SJSA1 (cell line): ENCODE measurements around the gene APOL1. TPM values are rescaled to one million over a fixed set of nuclear protein-coding genes. Genes with fewer than 3 reads are reported as not detected.
A peak's percentile ranks its signal among the peaks of the same experiment; 100 is the strongest.
"Not testable (repeated sequence)": the region's sequence is repeated elsewhere in the genome, so short reads cannot be mapped to it uniquely, and the experiment has no call there.

ENCODE experiments used
- DNase-seq, 2 experiments: peaks; one replicate each; pipeline ENCODE4 v3.0.0-alpha.2; 2015 to 2020; ENCODE audit warnings: low spot score in 2 of 2, low read depth in 1 of 2
- H3K27ac ChIP-seq: fragments of 250-450 bp; sonication (Bioruptor Pico); 2 replicates; pipeline ENCODE4 v1.5.1; 2020; ENCODE audit warnings: mild to moderate bottlenecking, moderate library complexity
- H3K27me3 ChIP-seq: fragments of 250-450 bp; sonication (Bioruptor Pico); replicated peaks from 2 replicates; pipeline ENCODE4 v1.5.1; 2020; ENCODE audit warnings: mild to moderate bottlenecking, moderate library complexity
- H3K36me3 ChIP-seq: fragments of 250-450 bp; sonication (Bioruptor Pico); 2 replicates; pipeline ENCODE4 v1.5.1; 2020; ENCODE audit warnings: mild to moderate bottlenecking
- H3K4me1 ChIP-seq: fragments of 250-450 bp; sonication (Bioruptor Pico); replicated peaks from 2 replicates; pipeline ENCODE4 v1.6.1; 2021; ENCODE audit warnings: mild to moderate bottlenecking
- H3K4me3 ChIP-seq: fragments of 250-450 bp; sonication (Bioruptor Pico); 2 replicates; pipeline ENCODE4 v1.5.1; 2020; ENCODE audit warnings: mild to moderate bottlenecking
- H3K9me3 ChIP-seq: fragments of 250-450 bp; sonication (Bioruptor Pico); replicated peaks from 2 replicates; pipeline ENCODE4 v1.5.1; 2020; ENCODE audit warnings: mild to moderate bottlenecking
- total RNA-seq: library from RNA; depleted of rRNA; stranded (reverse); fragments of >200 nt; shearing (Covaris generic); gene quantifications from 2 replicates; pipeline ENCODE4 v1.2.3, GENCODE V29; 2014

The APOL1 gene
- total RNA-seq, 1 experiment from 2014 or later, result 5.8 TPM

- Histone ChIP-seq H3K36me3 (peaks cover 65% of the 10 kb centered on the region), H3K4me1 (peaks cover 19% of the 10 kb centered on the region), H3K4me3 (no peak overlapping the region), H3K27ac (no peak overlapping the region), H3K27me3 (no peaks in the 10 kb centered on the region), H3K9me3 (no peaks in the 10 kb centered on the region)
- DNase-seq, result no peak
Measured at GRCh38 chr22:36280379-36280778, 27.4 kb downstream of the APOL1 start.

DNA sequence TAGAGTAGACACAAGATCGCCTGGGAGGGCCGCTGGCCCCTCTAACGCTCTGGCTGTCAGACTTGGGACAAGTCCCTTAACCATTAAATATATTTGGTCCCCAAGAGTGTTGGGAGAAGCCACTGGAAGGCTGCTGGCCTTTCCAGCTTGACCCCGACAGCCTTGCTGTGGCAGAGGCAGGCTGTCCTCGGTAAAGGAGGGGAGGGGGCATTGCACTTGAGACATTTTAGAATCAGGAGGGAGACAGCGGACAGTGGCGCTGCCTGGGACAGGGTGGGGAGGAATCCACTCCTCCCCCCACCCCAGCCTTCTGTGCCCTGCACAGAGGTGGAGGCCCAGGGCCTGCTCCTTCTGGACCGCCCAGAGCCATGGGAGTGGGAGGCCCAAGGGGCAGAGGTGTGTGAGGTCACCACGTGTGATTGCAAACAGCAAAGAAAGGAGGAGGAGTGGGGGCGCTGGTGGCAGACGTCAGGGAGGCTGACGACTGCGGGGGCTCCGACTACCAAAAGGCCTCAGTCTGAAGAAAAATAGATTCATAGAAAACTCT, 28.9 kb downstream of the APOL1 start:
- no peak overlapping the region for H3K4me3 ChIP-seq
- no peak overlapping the region for H3K27ac ChIP-seq
- H3K36me3 ChIP-seq, result peaks cover 80% of the 10 kb centered on the region

DNA sequence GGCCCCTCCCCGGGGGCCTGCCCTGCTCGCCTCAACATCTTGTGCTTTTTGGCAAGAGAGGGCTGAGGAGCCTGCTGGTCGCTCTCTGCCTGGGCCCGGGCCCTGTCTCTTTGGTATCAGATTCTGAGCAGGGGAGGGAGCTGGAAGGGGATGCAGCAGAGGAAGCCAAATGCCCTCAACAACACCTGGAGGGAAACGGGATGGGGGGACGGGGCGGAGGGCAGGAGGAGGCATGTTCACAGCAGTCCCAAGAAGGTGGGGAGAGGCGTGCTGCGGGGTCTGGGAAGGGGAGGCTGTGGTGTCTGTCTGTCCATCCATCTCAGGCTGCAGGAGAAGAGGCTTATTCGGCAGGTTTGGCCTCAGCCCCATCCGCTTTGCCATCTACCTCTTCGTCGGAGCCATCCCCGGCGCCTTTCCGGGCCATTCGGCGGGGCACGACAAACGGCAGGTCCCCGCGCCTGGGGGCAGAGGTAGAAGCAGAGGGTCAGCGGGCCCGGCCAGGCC, 29.4 kb downstream of the APOL1 start:
- DNase-seq, result no peak
- no peaks in the 10 kb centered on the region for H3K9me3 ChIP-seq
- peaks cover 6% of the 10 kb centered on the region for H3K4me1 ChIP-seq
- peaks cover 85% of the 10 kb centered on the region for H3K36me3 ChIP-seq
- no peak overlapping the region for H3K4me3 ChIP-seq
- no peaks in the 10 kb centered on the region for H3K27me3 ChIP-seq
- no peak overlapping the region for H3K27ac ChIP-seq

More for the DNA sequence above, 28.9 kb downstream of the APOL1 start:
- DNase-seq, result no peak
- Histone ChIP-seq H3K4me1 (peaks cover 12% of the 10 kb centered on the region), H3K27me3 (no peaks in the 10 kb centered on the region), H3K9me3 (no peaks in the 10 kb centered on the region)

GRCh38 chr22:36284171-36284571, 31.2 kb downstream of the APOL1 start:
- H3K27ac ChIP-seq, result no peak overlapping the region
- H3K4me1 ChIP-seq, result no peaks in the 10 kb centered on the region
- no peaks in the 10 kb centered on the region for H3K27me3 ChIP-seq
- H3K4me3 ChIP-seq, result no peak overlapping the region
- no peak for DNase-seq
- peaks cover 100% of the 10 kb centered on the region for H3K36me3 ChIP-seq
- H3K9me3 ChIP-seq, result no peaks in the 10 kb centered on the region

GRCh38 chr22:36285017-36285416, 32.1 kb downstream of the APOL1 start:
- no peak overlapping the region for H3K4me3 ChIP-seq
- no peaks in the 10 kb centered on the region for H3K27me3 ChIP-seq
- no peaks in the 10 kb centered on the region for H3K9me3 ChIP-seq
- no peak overlapping the region for H3K27ac ChIP-seq
- DNase-seq, result no peak
- no peaks in the 10 kb centered on the region for H3K4me1 ChIP-seq
- H3K36me3 ChIP-seq, result peaks cover 100% of the 10 kb centered on the region

GRCh38 chr22:36285545-36285944, 32.6 kb downstream of the APOL1 start:
- Histone ChIP-seq H3K4me1 (no peaks in the 10 kb centered on the region), H3K27me3 (no peaks in the 10 kb centered on the region), H3K4me3 (no peak overlapping the region), H3K9me3 (no peaks in the 10 kb centered on the region), H3K36me3 (peaks cover 95% of the 10 kb centered on the region), H3K27ac (no peak overlapping the region)
- DNase-seq, result no peak

DNA sequence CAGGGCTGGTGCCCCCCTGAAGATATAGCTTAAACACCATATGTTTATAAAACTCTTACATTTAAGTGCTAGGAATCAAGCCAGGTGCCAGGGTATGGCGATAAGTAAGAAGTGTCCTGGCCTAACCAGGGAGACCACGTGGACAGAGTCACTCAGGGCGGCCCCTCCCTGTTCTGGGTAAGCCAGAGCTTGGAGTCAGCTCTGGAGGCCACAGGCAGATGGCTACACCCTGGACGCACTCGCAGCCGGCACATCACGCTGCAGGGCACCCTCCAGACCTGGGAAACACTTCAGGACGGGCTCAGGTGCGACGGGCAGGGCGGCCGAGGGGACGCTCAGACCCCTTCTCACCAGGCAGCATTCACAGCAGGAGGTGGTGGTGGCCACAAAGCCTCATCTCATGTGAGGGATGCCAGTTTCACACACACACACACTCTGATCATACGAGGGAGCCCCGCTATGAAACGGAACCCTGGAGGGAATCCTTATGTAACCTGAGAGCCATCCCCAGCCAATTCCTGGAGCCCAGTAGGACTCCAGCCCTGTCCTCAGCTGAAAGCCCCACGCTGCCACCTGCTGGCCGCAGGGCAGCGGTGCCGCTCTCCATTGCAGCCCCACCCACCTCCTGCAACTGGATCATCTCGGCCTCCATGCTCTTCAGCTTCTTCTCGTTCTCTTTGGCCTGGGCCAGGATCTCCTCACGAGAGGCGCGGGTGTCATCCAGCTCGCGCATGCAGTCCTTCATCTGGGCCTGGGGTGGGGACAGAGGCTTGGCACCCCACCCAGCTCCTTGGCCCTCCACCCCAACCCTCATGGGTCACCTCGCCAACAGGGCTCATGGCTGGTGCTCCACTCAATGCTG, 33.4 kb downstream of the APOL1 start:
- peaks cover 91% of the 10 kb centered on the region for H3K36me3 ChIP-seq
- no peaks in the 10 kb centered on the region for H3K27me3 ChIP-seq
- no peak overlapping the region for H3K4me3 ChIP-seq
- DNase-seq, result peak; percentile 58 to 77
- H3K27ac ChIP-seq, result no peak overlapping the region
- H3K4me1 ChIP-seq, result no peaks in the 10 kb centered on the region
- no peaks in the 10 kb centered on the region for H3K9me3 ChIP-seq

DNA sequence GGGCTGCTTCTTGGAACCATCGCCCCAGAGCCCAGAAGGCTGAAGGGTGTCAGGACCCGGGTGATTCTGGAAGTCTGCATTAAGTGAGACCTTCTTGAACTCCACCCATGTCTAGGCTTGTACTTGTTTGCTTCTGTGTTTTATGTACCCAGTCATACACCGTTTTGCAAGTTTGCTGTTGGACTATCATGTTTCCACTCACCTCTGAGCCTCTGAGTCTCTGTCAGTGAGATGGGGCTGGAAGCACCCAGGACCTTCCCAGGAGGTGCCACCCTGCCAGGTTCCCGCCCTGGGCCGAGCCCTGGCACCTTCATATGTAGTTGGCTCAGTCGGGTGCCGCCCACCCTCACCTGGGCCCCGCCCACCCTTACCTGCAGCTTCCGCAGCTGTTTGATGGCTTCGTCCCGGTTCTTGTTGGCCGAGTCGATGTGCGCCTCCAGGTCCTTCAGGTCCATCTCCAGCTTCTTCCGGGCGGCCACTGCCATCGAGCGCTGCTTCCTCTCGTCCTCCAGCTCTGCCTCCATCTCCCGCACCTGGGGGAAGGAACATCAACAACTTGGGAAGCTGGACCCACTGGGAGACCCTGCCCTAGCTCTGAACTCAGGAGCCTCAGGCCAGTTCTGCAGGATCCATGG, 35.1 kb downstream of the APOL1 start:
- Histone ChIP-seq H3K4me3 (no peak overlapping the region), H3K9me3 (no peaks in the 10 kb centered on the region), H3K27ac (no peak overlapping the region), H3K4me1 (no peaks in the 10 kb centered on the region), H3K36me3 (peaks cover 89% of the 10 kb centered on the region), H3K27me3 (no peaks in the 10 kb centered on the region)
- DNase-seq, result no peak

GRCh38 chr22:36288571-36289405, 35.9 kb downstream of the APOL1 start:
- Histone ChIP-seq H3K4me3 (no peak overlapping the region), H3K27me3 (no peaks in the 10 kb centered on the region), H3K27ac (no peak overlapping the region), H3K36me3 (peaks cover 89% of the 10 kb centered on the region), H3K9me3 (no peaks in the 10 kb centered on the region), H3K4me1 (no peaks in the 10 kb centered on the region)
- DNase-seq, result no peak

DNA sequence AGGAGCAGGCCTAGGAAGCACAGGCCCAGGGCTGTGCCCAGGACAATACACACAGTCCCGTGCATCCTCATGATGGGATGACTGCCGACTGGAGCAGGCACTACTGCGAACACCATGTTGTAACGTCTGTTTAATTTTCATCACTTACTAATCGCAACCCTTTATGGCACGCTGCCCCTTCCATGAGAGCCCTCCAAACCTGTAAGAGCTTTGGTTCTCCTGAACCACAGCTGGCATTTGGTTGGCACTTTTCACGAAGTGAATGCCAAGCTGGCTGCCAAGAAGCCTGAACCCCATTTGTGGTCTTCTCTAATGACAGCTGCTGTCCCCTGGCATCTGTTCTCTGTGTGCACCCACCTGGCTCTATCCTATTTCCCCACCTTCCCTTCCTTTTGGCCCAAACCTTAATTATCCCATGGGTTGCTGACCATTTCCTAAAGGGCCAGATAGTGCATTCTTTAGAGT, 36.5 kb downstream of the APOL1 start:
- DNase-seq, result no peak
- Histone ChIP-seq H3K4me3 (no peak overlapping the region), H3K9me3 (no peaks in the 10 kb centered on the region), H3K36me3 (peaks cover 89% of the 10 kb centered on the region), H3K27me3 (no peaks in the 10 kb centered on the region), H3K27ac (no peak overlapping the region), H3K4me1 (no peaks in the 10 kb centered on the region)

DNA sequence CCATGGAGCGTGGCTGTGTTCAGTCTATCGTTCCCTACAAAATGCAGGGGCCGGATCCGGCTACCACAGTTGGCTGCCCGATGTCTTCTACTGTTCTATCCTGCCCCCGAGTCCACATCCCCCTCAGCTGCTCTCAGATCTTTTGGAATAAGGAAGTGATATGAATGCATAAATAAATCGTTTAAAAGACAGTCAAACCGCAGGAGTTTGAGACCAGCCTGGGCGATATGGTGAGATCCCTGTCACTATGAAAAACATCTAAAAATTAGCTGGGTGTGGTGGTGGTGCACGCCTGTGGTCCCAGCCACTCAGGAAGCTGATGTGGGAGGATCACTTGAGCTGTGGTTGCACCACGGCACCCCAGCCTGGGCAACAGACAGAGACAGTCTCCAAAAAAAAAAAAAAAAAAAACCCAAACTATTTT, 37.0 kb downstream of the APOL1 start:
- DNase-seq, result not testable (repeated sequence)

GRCh38 chr22:36290391-36291075, 37.6 kb downstream of the APOL1 start:
- H3K27me3 ChIP-seq, H3K4me1 ChIP-seq, H3K27ac ChIP-seq, H3K9me3 ChIP-seq, H3K4me3 ChIP-seq, DNase-seq: not testable (repeated sequence)
- peaks cover 89% of the 10 kb centered on the region for H3K36me3 ChIP-seq

More for the DNA sequence above, 37.0 kb downstream of the APOL1 start:
- not testable (repeated sequence) for H3K27ac ChIP-seq, H3K4me3 ChIP-seq, H3K9me3 ChIP-seq, H3K4me1 ChIP-seq, H3K27me3 ChIP-seq
- H3K36me3 ChIP-seq, result peaks cover 89% of the 10 kb centered on the region
